ENCODE data around the gene MYO5B.

MYO5B gene

GRCh38 chr18:50009773-50010335 lies 185.1 kb downstream of the MYO5B start:
- DNase-seq (ENCODE audit: low read depth) = no peak

DNA sequence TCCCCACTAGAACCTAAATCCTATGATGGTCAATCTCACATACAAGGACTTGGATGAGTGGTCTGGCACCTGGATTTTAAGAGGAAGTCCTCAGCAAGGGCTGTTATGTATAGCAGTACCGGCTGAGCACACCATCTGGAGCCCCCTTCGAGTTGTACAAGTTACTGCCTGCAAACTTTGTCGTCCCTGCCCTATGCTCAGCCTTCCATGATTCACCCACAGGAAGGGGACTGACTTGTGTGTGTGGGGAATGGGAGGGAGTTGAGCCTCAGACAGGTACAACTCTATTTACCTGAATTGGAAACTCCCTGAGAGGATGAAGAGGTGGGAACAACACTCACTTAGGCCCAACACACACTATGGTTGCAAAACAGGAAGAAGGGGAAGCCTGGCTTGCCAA lies 186.6 kb downstream of the MYO5B start:
- no peak for DNase-seq (ENCODE audit: low read depth)

DNA sequence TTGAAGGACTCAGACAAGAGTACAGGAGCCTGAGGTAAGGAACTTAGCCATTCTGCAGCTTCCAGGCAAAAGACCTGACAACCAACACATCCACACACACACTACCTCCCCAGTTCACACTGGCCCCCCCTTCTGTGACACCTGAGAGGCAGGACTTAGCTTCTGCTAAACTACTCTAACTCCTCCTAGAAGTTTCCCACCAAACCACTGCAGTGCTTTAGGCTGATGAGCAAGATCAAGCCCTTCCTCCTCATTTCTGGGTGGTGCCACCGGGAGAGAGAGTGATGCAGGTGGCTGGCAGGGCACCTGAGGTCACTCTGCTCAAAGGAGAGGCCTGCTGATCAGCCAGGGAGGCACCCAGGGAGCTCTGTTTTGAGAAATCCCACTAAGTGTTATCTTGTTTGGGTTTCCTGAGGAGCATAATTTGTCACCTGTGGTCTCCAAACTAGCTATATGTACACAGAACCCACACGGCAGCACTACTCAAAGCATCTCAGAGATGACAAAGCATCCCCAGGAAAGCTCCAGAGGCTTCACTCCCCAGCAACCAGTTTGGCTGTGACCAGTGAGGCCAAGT lies 188.4 kb downstream of the MYO5B start:
- DNase-seq (ENCODE audit: low read depth) = no peak

GRCh38 chr18:50004013-50004412 lies 190.9 kb downstream of the MYO5B start:
- no peak for DNase-seq (ENCODE audit: low read depth)

GRCh38 chr18:50002781-50003180 lies 192.2 kb downstream of the MYO5B start:
- DNase-seq (ENCODE audit: low read depth) = no peak

GRCh38 chr18:50000227-50000626 lies 194.7 kb downstream of the MYO5B start:
- DNase-seq (ENCODE audit: low read depth) = no peak

- DNase-seq (ENCODE audit: low read depth) = no peak
These were observed 195.8 kb downstream of the MYO5B start for GRCh38 chr18:49999128-49999527.

GRCh38 chr18:49997558-49997957 lies 197.4 kb downstream of the MYO5B start:
- DNase-seq (ENCODE audit: low read depth) = no peak

GRCh38 chr18:49994410-49994809 lies 200.5 kb downstream of the MYO5B start:
- no peak for DNase-seq (ENCODE audit: low read depth)

GRCh38 chr18:49993299-49993698 lies 201.6 kb downstream of the MYO5B start:
- no peak for DNase-seq (ENCODE audit: low read depth)

- no peak for DNase-seq (ENCODE audit: low read depth)
These were observed 206.2 kb downstream of the MYO5B start for GRCh38 chr18:49988733-49989132.

GRCh38 chr18:49988101-49988500 lies 206.8 kb downstream of the MYO5B start:
- DNase-seq (ENCODE audit: low read depth) = no peak

DNA sequence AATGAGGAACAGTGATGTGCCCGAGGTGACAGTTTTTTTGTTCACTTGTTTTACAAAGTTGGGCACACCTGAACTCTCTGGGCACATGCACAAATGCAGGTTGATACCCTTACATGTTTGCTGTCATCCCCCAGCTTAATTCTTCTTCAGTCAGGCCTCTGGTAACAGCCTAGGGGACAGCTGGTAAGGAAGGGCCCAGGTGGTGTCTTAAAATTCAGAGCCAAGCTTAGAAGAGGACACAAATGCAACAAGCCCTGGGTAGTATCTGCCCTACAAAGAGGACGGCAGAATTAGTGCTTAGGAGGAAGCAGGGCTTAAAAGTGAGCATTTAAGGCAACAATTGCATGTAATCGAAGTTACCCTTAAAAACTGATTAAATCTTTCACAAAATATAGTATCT lies 209.7 kb downstream of the MYO5B start:
- no peak for DNase-seq (ENCODE audit: low read depth)

DNA sequence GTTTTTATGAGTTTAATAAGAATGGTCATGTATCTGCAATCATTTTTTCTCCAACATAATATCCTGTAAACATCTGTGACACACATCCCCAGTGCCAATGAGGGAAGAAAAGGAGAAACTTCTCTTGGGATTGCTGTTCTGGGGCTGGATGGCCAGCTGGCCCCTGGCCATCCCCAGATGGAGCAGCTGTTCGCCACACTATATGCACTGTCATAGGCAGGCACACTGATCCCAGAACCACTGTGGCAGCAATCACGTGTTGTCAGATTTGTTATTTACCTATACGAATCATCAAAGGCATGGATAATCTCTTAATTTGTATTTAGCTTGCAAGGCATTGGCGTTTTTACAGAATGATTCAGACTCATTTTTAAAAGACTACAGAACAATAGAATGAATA lies 214.1 kb downstream of the MYO5B start:
- no peak for DNase-seq (ENCODE audit: low read depth)

- DNase-seq (ENCODE audit: low read depth) = no peak
These were observed 218.0 kb downstream of the MYO5B start for GRCh38 chr18:49976795-49977560.

DNA sequence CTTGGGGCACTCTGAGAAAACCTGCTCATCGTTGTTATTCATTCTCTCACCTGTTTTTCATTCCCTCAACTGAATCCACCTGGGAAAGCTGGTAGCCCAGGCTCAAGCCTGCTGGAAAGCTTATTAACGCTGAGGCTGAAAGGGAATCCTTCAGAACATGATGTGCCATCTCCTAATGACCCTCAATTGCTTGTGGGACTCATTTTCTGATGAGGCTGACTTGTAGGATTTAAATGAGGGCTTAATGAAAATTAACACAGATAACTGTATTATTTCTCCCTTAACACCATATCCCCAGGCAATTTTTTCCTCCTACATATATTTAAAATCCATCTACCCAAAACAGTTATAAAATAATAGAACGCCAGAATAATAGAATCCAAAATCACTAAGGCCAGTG lies 218.9 kb downstream of the MYO5B start:
- DNase-seq (ENCODE audit: low read depth) = no peak

- DNase-seq (ENCODE audit: low read depth) = no peak
These were observed 220.9 kb downstream of the MYO5B start for GRCh38 chr18:49974079-49974478.

DNA sequence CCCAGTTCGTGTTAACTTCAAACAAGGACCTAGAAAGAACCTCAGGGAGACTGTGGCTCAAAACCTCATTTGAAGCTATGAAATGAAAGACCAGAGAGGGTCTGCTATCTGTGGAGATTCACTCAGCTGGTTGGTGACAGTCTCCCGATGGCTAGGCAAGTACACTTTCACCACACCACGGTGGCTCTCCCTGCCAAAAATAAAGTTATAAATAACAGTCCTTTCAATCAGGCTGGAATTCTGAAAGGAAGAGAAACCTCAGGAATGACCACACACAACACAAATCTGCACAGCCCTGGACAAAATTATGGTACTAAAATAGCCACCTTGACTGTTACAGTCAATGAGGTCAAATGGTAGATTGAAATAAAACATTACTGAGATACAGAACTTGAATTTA lies 221.4 kb downstream of the MYO5B start:
- DNase-seq (ENCODE audit: low read depth) = no peak

- DNase-seq (ENCODE audit: low read depth) = no peak
These were observed 222.4 kb downstream of the MYO5B start for GRCh38 chr18:49972535-49972934.

DNA sequence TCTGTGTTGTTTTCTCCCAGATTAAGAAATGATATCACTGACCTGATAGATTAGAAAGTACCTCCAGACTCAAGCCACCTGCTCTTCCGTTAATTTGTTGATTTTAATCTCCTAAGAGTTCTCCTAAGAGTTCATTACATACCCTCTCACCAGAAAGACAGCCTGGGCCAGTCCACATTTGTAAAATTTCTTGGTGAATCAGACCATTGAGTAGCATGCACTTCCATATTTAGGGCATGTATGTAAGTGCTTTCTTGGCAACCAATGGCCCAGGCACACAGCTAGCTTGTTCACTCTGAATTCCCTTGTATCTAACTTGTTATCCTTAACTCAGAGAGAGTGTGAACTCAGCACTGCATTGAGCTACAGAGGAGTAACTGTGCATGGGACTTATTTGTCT lies 223.5 kb downstream of the MYO5B start:
- no peak for DNase-seq (ENCODE audit: low read depth)

DNA sequence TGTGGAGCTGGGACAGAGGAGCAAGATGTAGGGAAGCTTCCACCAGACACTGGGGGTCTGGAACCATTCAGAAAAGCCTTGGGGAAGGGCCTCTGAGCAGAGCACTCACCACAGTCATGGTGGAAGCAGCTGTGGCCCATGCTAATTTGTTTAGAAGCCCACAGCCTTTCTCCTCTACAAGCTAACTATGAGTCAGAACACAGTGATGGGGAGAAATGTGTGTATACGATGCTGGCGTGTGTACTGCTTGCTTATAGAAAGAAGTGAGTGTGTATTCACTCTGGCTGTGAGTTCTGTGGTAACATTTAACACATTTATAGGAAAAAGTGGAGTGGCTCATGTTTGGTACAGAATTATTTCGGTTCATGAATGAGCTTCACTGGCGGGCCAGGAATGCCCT lies 224.6 kb downstream of the MYO5B start:
- no peak for DNase-seq (ENCODE audit: low read depth)

GRCh38 chr18:49968644-49969309 lies 226.2 kb downstream of the MYO5B start:
- DNase-seq (ENCODE audit: low read depth) = no peak

GRCh38 chr18:49967636-49968313 lies 227.2 kb downstream of the MYO5B start:
- no peak for DNase-seq (ENCODE audit: low read depth)
